Glomerular visceral epithelial cell (primary cell): ENCODE measurements around the gene NDUFB2.
"Not testable (repeated sequence)": the region's sequence is repeated elsewhere in the genome, so short reads cannot be mapped to it uniquely, and the experiment has no call there.

Experiments
- DNase-seq: peaks from one replicate; pipeline ENCODE4 v3.0.0-alpha.2; 2016; ENCODE audit errors: extremely low spot score

The NDUFB2 gene

DNA sequence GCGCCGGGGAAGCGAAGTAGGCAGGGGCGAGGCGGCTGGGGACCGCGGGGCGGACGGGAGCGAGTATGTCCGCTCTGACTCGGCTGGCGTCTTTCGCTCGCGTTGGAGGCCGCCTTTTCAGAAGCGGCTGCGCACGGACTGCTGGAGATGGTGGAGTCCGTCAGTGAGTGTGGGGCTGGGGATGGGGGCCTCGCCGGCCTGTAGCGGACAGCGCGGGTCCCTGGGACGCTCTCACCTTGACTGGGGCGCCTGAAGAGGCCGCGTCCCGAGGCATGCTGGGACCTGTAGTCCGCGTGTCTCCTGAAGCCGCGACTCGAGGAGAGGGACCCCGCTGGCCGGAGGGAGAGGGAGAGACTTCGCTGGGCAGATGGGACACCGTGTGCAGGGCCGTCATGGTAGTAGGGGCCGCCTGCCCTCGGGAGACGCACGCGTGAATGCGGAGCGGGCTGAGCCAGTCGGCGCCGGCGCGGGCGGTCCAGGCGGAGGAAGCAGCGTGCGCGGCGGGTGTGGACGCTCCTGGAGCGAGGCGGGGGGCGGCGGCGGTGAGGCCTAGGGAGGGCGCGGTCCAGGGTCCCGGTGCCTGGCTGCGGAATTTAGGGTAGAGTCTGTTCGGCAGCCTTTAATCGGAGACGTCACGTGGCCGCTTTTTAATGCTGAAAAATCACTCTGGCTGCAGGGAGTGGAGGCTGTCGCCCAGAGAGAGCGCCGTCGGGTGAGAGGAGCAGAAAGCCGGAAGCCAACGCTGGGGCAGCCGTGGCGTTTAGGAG lies at the start of gene NDUFB2:
Gene NDUFB2, plus strand, starts transcription at position 29 of the 767 bp plus-strand sequence. Its CDS starts 37 bp downstream, at position 66.
- DNase-seq = peak; percentile 76

DNA sequence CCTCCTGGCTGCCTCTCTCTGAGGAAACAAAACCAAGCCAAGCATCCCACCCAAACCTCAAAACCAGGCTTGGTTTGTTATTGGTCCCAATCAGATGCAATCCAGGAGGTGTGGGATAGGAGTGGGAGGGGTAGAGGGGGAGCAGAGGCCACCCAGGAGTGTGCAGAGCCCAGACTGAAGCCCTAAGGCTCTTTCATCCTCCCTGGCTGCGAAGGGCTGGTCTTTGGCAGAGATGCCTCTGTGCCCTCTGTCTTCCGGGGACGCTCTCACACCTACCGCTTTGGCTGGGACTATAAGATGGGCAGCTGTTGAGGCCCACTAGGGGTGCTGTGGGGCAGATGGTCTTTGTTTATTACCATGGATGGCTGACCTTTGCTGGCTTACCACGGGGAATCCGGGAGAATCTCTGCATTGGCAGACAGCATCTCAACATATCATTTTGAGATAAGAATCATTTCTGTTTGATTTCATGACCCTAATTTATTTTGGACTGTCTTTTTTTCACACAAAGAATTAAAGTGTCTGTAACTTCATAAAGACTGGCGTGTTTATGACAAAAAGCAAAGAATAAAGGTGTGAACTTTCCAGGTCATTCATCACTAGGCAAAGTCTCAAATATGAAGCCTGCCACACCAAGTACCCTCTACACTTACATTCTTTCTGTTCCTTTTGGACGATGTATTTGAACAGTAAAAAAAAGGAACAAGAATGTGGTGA lies 49.4 kb upstream of the NDUFB2 start:
- peak; percentile 80 for DNase-seq

DNA sequence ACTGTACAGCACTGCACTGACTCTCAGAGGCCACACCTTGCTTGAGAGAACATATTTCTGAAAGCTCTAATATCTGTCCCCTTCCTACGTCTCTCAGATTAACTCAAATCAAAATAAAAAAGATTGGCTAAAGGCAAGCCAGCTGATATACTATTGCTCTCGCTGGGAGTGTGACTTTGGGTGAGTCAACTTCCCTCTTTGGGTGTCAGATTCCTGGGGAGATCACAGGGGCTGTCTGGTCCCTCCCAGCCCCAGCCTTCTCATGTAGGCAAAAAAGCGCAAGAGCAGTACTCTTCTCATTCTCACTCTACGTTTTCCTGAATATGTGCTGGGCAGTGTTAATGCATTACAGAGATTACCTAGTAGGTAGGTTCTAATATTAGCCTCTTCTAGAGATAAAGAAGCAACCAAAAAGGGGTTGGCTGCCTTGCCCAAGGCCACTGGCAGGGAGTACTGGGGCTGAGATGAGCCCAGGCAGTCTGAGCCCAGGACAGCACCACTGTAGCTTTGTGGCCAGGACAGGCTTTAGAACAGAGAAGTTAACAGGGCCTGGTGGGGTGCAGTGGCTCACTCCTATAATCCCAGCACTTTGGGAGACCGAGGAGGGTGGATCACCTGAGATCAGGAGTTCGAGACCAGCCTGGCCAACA lies 46.8 kb upstream of the NDUFB2 start:
- DNase-seq = peak; percentile 51

DNA sequence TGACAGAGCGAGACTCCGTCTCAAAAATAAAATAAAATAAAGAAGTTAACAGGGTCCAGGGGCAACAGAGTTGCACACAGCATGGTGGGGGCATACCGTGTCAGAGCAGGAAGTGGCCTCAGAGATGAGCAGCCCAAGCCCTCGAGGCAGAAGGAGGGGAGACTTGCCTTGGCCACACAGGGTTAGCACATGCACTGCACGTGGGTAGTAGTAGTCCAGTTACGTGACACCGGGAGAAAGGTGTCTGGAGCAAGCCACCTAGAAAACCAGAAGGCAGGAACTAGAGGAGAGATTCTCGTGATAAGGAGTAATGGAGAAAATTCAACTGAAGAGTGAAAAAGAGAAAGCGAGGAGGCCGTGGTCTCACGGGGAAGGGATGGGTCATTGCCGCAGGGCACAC lies 46.1 kb upstream of the NDUFB2 start:
- DNase-seq = no peak

DNA sequence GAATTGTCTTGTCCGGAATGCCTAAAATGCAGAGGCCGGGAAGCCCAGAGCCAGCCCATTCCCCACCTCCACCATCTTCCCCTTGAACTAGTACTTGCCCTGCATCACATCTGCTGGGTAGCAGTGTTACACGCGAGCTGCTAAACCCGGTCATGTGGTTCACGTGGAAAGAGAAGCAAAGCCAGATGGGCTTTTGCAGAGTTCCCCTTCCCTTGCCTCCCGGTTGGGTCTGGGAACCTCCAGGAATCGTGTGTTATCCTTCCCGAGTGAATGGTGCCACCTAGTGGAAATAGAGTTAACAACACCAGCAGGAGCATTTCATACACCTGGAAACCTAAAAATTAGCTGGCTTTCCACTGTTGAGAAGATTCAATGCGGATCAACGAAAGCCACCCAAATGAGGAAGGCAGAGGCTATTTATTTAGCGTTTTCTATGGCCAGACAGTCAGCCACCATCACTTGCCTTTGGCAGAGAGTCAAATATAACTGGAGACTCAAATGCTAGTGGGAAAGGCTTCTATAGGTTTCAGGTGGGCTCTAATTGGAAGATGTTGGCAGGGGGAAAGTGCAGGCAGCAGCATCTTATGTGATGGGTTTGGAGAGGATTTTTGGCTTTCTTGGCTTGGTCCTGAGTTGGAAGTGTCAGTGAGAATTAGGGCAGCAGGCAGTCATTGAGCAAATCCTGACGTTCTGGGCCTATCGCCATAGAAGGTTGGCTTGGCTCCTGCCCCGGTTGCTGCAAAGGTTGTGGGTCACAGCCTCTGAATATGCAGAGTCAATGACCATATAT lies 43.0 kb upstream of the NDUFB2 start:
- DNase-seq = peak; percentile 82

DNA sequence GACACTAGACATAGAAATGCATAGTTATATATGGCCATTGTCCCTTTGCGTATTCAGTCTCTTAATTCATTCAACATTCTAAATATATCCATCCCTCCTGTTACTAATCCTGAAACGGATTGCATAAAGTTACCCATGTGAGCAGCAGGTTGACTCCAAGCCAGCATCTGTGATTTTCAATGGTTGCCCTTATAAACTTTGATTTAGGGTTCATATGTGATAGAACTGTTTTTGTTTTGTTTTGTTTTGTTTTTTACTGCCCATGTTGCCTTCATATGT lies 42.5 kb upstream of the NDUFB2 start:
- DNase-seq = no peak

DNA sequence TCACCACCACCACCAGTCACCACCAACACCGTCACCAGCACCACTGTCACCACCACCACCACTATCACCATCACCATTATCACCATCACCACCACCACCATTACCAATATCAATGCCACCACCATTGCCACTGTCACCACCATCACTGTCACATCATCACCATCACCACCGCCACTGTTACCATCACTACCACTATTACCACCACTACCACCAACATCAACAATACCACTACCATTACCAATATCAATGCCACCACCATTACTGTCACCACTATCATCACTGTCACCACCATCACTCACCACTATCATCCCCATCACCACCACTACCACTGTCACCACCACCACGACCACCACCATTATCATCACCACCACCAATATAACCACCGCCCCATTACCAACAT lies 41.8 kb upstream of the NDUFB2 start:
- DNase-seq = no peak

DNA sequence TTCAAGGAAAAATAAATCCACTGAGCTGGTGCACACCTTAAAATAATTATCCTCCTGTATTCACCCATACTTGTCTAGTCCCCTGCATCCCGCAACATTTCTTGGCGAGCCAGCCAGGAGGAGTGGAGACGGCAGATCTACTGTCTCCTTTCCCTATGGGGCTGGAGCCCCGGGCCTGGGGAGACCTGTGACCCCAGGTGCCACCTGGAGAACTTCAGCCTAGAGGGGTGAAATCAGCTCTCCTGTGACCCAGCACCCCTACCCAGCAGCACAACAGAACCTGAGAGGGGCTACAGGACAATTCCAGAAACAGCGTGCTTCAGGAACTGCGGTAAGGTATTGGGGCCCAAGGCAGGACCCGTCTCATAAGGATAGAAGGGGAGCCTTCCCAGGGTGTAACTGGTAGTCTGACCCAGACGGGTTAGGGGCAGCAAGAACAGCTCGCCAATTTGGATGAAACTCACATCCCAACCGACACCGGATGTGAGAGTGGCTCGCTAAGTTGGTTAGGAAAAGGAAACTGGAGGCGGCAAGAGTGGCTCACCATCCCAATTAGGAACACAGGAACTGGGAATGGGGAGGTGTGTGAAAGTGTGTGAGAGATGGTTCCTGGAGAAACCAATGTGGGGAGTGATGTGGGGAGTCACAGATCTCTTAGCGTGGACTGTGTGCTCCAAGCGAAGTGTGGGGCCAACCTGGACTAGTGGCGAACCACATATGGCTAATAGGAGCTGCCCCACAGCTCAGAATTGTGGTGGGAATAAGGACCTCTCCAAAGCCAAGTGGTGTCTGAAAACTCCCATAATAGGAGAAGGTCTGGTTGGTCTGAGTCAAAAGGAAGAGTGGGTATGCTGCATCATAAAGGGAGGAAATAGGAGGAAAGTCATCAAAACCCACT lies 40.7 kb upstream of the NDUFB2 start:
- DNase-seq = no peak

DNA sequence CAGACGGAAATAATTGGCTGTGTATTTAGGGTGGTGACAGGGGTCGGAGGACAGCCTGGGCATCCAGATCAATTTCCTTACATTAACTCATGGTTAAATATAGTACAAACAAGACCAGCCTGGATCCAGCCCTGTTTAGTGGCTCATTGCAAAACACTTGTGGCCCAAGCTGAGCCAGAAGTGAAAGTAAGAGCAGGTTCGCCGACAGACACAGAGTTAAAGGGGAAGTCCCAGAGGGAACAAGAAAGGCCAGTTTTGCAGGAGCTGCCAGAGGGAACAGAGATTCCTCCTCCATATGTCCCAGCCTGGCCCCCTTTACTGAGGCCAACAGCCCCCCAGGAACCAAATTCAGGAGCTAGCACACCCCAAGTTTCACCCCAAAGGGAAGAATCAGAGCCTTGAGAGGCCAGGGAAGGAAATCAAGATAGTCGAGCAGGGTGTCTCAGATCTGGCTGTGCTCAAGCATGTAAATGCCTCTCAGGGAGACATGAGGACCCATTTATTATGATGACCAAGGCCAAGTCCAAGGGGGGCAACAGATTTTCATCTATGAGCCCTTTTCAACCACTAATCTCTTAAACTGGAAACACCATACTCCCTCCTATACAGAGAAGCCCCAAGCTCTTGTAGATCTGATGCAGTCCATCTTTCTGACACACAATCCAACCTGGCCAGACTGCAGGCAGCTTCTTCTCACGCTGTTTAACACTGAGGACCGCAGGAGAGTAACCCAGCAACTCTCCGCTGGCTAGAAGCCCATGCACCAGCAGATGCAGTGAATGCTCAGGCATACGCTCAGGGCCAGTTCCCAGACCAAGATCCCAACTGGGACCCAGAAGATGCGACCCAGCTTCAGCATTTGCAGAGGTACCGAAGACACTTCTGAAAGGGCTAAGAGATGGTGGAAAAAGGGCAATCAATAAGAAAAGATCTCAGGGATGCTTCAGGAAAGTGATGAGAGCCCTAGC lies 39.7 kb upstream of the NDUFB2 start:
- peak; percentile 57 for DNase-seq

DNA sequence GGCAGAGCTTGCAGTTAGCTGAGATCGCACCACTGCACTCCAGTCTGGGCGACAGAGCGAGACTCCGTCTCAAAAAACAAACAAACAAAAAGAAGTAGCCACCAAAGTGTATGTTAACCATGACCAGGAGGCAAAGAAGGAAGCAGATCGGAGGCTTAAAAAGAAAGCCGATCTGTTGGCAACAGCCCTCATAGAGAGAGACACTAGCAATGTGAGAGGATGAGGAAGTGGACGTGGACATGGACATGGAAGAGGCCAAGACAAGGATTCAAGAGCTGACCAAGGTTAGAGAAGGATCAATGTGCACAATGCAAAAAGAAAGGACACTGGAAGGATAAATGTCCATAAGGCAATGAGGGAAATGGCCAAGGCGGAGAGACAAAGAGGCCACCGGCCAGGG lies 38.6 kb upstream of the NDUFB2 start:
- no peak for DNase-seq

DNA sequence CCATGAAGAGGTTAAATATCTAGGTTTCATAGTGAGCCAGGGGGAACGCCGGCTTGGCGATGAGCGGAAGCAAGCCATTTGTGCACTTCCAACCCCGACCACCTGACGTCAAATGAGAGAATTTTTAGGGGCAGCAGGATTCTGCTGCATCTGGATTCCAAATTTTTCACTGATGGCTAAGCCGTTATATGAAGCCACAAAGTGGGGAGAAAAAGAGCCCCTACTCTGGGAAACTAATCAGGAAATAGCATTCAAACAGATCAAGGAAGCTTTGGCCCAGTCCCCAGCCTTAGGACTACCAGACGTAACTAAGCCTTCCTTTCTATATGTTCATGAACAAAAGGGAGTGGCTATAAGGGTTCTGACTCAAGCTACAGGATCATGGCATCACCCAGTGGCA lies 36.7 kb upstream of the NDUFB2 start:
- no peak for DNase-seq

DNA sequence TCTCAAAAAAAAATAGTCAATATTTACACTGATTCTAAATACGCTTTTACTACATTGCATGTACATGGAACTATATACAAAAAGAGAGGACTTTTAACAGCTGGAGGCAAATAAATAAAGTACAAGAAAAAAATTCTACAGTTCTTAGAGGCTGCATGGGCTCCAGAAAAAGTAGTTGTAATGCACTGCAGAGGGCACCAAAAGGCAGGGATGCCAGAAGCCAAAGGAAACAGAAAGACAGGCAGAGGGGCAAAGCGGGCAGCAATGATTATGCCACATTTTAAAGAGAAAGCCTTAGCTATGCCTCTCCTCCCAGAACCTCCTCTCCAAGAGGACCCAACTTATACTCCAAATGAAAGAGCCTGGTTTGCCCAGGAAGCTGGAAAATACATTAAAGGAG lies 35.4 kb upstream of the NDUFB2 start:
- no peak for DNase-seq

DNA sequence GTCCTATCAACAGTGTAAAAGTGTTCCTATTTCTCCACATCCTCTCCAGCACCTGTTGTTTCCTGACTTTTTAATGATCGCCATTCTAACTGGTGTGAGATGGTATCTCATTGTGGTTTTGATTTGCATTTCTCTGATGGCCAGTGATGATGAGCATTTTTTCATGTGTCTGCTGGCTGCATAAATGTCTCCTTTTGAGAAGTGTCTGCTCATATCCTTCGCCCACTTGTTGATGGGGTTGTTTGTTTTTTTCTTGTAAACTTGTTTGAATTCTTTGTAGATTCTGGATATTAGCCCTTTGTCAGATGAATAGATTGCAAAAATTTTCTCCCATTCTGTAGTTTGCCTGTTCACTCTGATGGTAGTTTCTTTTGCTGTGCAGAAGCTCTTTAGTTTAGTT lies 33.6 kb upstream of the NDUFB2 start:
- DNase-seq = not testable (repeated sequence)

DNA sequence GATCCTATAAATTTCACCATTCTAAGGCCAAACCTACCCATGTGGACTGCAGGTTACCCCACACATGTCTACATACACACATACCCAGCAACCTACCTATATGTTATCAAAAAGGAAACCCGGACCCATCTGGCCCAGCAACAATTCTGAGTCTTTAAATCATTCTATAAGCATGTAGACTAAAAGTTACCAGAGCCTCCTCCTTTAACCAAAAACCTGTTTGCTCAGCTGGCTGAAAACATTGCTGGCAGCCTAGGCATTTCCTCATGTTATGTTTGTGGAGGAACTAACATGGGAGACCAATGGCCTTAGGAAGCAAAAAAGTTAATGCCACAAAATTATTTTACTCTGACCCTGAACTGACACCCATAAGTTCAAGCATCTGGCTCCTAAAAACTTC lies 29.0 kb upstream of the NDUFB2 start:
- no peak for DNase-seq

DNA sequence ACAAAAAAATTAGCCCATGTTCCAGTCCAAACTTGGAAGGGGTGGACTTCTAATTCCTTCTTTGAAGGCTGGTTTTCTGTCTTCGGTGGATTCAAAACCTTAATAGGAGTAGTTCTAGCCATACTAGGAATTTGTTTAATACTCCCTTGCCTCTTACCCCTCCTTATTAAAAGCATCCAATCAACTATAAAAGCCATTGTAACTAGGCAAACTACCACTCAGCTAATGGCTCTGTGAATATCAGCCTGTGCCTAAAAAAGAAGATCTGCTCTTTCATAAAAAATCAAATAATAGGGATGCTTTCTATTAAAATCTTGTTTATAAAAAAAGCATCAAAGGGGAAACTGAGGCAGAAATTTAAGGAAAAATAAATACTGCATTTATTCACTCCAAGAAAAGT lies 27.9 kb upstream of the NDUFB2 start:
- DNase-seq = no peak

DNA sequence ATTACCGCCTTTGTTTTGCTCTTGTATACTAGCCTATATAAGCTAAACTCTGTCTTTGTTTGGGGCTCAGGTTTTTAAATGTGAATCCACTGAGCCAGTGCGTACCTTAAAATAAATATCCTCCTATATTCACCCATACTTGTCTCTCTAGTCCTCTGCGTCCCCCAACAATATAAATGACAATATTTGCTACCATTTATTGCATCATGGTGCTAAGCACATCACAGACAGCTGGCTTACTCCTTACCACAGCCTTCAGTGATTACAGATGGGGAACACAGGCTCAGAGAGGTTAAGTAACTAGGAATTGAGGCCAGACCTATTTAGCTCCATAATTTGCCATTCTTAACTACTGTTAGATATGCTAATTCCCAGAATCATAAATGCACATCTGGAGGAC lies 27.2 kb upstream of the NDUFB2 start:
- DNase-seq = no peak

DNA sequence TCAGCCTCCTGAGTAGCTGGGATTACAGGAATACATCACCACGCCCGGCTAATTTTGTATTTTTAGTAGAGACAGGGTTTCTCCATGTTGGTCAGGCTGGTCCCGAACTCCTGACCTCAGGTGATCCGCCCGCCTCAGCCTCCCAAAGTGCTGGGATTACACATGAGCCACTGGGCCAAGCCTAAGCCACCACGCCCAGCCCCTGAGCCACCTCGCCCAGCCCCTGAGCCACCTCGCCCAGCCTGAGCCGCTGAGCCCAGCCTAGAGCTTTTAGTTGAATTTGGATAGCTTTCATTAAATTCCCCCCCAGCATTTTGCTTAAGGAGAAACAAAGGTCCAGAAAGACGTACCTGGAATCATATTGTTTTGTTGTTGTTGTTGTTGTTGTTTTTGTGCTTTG lies 26.6 kb upstream of the NDUFB2 start:
- DNase-seq = not testable (repeated sequence)

DNA sequence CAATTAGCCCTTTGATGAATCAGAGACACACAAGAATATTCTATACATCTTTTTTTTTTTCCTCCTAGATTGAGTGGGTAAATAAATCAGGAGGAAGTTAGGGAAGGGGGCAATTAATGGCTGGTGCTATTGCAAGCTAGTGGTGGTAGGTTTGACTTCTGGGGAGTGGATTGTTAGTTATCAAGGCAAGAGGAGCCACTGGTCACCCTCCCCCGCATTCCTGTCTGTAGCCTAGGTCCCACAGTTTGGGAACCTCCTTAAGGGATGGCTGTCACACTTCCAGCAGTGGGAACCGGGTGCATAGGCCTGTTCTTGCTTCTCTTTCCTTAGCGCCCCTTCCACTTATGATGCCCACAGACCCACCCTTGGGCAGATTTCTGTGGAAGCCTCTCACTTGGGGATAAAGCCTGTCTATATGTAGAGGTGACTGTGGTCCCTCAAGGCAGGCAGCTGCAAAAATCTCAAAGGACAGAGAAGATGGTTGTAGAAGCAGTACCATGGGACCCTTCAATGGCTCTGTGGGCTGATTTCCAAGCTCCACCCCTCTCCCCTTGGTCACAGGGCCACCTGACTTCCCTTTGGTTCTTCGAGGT lies 26.1 kb upstream of the NDUFB2 start:
- DNase-seq = no peak

DNA sequence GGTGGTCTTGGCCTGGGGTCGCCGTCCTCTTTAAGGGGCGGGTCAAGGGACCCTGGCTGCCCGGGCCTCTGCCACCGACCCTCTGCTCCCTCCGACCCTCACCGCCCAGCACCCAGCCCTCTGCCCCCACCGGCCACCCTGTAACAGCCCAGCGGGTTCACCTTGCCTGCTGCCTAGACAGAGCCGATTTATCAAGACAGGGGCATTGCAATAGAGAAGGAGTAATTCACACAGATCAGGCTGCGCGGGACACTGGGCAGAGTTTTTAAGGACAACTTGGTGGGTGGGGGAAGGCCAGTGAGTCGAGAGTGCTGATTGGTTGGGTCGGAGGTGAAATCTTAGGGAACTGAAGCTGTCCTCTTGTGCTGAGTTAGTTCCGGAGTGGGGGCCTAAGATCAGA lies 24.5 kb upstream of the NDUFB2 start:
- DNase-seq = no peak
